GM21619 (cell line): ENCODE results near the gene GNG8.
"Not testable (repeated sequence)": the region's sequence is repeated elsewhere in the genome, so short reads cannot be mapped to it uniquely, and the experiment has no call there.

Experiments used
- ATAC-seq: cut with Tn5 transposase; IDR thresholded peaks from one replicate; pipeline ENCODE4 v1.9.1; 2021; ENCODE audit not compliant: unreplicated experiment

The GNG8 gene

DNA sequence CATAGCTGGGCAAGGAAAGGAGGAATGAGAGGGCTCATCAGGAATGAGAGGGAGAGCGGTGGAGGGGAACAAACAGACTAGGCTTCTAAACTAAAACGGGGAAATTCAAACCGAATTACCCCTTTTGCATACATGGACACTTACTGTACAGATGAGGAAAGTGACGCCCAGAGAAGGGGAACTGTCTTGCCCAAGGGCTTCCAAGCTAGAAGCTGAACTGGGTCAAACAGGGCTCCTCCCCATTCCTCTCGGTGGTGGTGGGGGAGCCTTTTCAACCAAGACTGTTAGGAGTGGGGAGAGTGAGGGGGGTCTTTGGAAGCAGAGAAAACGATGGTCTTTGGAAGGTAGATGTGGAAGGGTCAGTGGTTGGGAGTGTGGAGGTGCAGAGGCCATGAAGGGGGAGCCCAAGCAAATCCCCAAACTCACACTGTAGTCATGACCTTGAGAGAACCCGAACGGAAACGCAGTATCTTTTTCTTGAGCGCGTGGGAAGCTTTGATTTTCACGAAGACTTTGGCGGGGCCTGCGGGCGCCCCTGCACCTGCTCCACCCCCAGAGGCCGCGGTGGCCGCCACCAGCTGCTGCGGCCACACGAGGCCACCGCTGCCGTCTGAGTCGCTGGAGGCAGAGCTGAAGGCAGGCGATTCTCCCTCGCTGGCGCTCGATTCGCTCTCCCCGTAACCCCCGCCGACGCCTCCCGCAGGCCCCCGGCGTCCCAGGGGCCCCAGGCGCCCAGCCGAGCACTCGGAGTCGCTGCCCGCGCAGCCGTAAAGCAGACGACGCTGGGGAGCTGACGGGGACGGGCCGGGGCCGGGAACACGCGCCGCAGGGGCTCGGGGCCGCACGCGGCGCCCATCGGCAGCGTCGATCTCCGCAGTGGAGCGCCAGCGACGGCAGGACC is 12.3 kb upstream of the GNG8 start:
- ATAC-seq: no peak

DNA sequence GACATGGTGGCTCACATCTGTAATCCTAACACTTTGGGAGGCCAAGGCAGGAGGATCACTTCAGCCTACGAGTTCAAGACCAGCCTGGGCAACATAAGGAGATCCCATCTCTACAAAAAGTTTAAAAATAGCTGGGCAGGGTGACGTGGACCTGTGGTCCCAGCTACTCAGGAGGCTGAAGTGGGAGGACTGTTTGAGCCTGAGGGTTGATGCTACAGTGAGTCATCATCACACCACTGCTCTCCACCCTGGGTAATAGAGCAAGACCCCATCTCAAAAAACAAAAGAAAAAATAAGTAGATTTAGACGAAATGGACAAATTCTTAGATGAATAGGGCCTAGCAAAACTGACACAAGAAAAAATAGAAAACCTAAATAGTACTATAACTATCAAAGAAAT is 10.4 kb upstream of the GNG8 start:
- ATAC-seq: no peak

DNA sequence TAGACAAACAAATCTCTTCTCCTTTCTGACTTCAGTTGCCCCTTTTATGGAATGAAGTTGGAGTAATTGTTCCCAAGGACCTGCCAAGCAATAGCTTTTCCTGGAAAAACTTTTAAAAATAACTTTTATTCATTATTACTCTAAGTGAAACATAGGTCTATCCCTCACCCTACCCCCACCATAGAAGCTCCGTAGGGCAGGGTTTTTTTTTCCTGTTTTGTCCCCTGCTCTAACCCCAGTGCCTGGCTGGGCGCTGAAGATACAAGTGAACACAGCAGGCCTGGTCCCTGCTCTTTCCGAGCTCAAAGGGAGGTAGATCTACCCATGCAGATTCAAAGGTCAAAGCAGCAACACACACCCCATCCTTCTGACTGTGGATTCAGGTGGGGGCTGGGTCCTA is 8.7 kb upstream of the GNG8 start:
- no peak for ATAC-seq

DNA sequence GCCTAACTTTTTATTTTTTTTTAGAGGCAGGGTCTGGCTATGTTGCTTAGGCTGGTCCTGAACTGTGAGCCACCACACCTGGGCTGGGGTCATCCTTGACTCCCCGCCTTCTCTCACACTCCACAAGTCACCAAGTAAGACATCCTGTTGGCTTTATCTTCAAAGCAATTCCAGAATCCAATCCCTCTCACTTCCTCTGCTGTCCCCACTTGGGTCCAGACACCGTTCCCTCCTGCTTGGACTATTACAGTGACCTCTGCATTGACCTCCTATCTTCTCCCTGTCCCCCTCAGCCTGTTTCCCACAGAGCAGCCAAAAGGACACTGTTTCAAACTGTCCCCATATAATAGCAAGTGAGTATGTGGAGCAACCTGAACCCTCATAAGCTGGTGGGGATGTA is 4.7 kb upstream of the GNG8 start:
- no peak for ATAC-seq

GRCh38 chr19:46639358-46640182 is 3.6 kb upstream of the GNG8 start:
- ATAC-seq: no peak

DNA sequence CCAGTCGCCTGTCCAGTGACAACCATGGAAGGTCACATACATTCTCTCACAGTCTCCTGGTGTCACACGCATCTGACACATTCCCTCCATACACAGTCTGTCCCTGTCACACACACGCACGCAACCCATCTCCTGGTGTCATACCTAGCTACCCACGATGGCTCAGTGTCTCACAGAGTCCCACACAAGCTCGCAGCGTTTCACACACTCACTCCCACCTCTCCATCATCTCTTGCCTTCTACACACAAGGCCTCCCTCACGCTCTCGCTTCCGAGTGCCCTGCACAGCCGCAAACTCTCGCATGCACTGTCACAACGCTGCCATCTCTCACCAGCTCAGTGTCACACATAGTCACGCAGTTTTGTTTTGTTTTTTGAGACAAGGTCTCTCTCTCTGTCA is 1.2 kb upstream of the GNG8 start:
- no peak for ATAC-seq

DNA sequence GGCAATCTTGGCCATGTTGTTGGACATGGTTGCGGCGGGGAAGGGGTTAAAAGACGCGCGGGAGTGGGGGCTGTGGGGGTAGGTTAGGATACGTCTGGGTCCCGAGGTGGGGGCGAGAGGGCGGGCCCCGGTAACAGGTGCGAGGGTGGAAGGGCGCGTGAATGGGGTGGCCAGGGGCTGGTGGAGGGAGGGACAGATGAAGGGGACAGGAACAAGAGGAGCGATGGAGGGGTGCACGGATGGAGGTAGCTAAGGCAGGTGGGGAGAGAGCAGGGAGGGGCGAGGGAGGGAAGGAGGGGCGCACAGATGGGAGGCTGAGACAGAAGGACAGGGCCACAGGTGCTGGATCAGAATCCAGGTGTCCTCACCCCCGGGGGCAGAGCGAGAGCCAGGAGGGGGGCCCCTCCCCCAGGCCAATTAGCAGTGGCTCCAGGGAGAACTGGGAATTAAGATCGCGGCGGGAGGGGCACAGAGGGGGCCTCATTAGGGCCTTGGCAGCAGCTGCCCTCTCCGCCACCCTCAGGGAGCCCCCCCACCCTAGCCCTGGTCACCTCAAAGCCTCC is 1.3 kb downstream of the GNG8 start:
- no peak for ATAC-seq

- ATAC-seq: no peak
These were observed 1.9 kb downstream of the GNG8 start for GRCh38 chr19:46634045-46634655.

GRCh38 chr19:46633130-46633529 is 2.9 kb downstream of the GNG8 start:
- no peak for ATAC-seq

DNA sequence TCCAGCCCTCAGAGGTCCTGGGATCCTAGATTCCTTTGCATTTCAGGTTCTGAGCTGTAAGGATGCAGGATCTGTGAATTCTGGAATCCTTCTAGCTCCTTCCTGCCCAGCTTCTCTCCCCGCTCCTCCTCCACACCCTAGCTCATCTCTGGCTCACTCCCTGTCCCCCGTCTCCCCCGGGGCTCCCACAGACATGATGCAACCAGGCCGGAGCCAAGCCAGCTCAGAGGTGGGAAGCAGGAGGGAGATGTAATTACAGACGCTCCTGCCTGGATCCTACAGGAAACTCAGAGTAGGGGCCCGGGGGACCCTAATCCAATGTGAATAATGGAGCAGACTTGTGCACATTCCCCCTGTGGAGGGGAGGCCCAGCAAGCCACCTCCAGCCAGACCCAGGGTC is 4.5 kb downstream of the GNG8 start:
- no peak for ATAC-seq

DNA sequence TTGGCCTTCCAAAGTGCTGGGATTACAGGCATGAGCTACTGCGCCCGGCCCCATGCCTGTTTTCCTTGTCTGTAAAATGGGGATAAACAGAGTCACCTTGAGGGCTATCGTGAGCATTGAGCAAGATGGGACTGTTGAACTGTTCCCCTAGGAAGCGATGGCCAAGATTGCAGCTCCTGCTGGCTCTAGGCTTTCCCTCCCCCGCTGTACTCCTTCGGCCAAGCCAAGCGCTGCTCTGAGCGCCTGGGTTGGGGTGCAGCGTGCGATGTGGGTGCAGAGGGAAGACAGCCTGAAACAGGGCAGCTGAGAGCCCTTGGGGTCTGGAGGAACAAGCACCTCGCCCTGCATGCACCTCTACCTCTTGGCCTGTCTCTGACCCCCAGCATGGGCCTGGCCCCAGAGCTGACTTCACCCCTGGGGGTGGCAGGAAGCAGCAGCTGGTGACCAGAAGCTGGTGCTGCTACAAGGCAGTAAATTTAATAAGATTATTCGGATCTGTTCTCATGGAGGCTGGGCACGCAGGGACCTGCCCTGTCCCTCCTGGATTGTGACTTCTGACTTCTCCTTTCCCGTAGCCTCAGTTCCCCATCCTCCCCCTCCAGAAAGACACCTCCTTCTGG is 5.3 kb downstream of the GNG8 start:
- no peak for ATAC-seq

- no peak for ATAC-seq
These were observed 6.4 kb downstream of the GNG8 start for GRCh38 chr19:46629546-46630025.

GRCh38 chr19:46628970-46629369 is 7.0 kb downstream of the GNG8 start:
- not testable (repeated sequence) for ATAC-seq

- ATAC-seq: no peak
These were observed 9.6 kb downstream of the GNG8 start for GRCh38 chr19:46626446-46626845.

DNA sequence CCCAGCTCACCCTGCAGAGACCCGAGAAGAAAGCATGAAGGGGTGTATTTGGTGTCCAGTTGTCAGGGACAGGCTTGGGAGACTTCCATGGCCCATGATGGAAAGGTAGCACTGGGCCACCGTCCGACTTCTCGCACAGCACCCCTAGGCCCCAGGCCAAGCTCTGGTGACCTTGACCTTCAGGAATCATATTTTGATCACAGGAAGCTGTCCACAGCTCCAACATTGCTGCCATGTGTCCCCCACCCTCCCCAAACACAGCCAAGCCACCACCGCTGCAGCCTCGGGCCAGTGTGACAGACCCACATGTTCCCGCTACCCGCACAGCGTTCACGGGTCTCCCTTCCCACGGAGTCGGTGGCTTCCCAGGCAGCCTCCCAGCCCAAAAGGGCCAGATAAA is 10.3 kb downstream of the GNG8 start:
- no peak for ATAC-seq

GRCh38 chr19:46624958-46625661 is 10.9 kb downstream of the GNG8 start, which contains the start of gene PTGIR:
Gene PTGIR (minus strand): TSS chr19:46625089. CDS start chr19:46624225, 864 bp downstream.
- no peak for ATAC-seq

- ATAC-seq: no peak
These were observed 12.0 kb downstream of the GNG8 start for GRCh38 chr19:46623915-46624502.

DNA sequence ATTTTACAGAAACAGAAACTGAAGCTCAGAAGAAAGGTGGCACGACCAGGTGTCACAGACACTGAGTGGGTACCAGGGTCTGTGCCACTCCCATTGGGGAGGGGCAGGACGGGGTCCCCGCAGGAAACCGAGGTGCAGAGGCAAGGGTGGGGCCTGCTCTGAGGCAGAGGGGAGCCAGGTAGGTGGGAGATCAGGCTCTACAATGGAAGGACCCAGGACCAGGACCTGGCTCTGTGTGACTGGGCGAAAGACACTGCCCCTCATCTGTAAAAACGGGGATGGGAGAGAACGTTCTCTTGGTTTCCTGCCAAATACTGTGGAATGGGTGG is 13.9 kb downstream of the GNG8 start:
- no peak for ATAC-seq

DNA sequence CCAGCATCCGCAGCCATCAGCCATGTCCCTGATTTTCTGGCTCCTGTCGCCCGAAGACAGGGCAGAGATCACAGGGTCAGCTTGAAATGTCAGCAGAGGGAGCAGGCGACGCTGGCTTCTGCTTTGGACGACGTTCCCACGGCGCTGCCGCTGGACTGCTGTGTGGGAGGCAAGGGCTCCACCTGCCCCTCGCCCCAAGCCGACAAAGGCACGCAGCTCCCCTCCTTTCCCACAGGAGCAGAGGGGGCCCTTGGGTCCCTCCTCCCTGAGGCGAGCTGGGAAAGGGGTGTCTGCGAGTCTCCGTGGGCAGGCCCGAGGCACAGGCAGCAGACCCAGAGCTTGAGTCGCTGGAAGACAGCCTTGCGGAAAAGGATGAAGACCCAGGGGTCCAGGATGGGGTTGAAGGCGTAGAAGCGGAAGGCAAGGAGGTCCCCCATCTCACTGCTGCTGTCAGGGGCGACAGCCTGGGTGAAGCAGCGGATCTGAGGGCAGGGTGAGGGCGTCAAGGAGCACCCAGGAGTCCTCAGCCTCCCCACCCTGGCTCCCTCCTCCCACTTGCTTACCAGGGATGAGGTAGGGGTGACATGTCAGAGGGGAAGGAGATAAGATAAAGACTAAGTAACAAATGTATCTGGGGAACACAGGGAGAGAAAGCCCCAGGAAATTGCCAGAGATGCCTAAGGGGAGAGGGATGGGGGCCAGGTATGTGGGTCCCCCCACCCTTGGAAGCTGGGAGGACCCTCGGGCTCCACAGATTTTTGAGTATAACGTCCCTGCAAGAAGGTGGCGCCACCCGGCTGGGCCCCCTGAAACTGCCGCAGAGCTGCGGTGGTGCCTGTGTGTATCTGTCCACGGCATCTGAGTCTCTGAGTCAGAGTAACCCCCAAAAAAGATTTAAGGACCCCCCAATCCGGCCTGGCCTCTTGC is 14.5 kb downstream of the GNG8 start:
- ATAC-seq: no peak
